ENCODE measurements around the gene FEM1B.

DNA sequence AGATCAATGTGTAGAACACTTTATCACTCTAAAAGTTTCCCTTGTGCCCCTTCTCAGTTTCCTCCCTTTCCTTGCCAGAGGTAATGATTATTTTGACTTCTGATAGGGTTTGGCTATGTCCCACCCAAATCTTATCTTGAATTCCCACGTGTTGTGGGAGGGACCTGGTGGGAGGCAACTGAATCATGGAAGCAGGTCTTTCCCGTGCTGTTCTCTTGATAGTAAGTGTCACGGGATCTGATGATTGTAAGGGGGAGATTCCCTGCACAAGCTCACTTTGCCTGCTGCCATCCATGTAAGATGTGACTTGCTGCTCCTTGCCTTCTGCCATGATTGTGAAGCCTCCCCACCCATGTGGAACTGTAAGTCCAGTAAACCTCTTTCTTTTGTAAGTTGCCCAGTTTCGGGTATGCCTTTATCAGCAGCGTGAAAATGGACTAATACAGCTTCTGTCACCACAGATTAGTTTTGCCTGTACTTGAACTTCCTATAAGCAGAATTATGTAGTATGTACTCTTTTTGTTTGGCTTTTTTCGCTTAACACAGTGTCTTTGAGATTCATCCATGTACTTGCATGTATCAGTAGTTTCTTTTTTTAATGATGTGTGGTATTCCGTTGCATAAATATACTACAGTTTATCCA, 7.2 kb downstream of the FEM1B start:
- no peak for TF ChIP-seq POLR2A (IDR thresholded peaks at IDR 0.05)
- TF ChIP-seq, protein P1, sequence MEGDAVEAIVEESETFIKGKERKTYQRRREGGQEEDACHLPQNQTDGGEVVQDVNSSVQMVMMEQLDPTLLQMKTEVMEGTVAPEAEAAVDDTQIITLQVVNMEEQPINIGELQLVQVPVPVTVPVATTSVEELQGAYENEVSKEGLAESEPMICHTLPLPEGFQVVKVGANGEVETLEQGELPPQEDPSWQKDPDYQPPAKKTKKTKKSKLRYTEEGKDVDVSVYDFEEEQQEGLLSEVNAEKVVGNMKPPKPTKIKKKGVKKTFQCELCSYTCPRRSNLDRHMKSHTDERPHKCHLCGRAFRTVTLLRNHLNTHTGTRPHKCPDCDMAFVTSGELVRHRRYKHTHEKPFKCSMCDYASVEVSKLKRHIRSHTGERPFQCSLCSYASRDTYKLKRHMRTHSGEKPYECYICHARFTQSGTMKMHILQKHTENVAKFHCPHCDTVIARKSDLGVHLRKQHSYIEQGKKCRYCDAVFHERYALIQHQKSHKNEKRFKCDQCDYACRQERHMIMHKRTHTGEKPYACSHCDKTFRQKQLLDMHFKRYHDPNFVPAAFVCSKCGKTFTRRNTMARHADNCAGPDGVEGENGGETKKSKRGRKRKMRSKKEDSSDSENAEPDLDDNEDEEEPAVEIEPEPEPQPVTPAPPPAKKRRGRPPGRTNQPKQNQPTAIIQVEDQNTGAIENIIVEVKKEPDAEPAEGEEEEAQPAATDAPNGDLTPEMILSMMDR (IDR thresholded peaks at IDR 0.05) = no peak
